GM21360 (cell line): ENCODE data around the gene ZNF709.
"Not testable (repeated sequence)": the region's sequence is repeated elsewhere in the genome, so short reads cannot be mapped to it uniquely, and the experiment has no call there.

ENCODE experiments used
- ATAC-seq: cut with Tn5 transposase; IDR thresholded peaks from one replicate; pipeline ENCODE4 v1.9.1; 2021; ENCODE audit warnings: mild to moderate bottlenecking, moderate library complexity; ENCODE audit not compliant: unreplicated experiment

The ZNF709 gene

DNA sequence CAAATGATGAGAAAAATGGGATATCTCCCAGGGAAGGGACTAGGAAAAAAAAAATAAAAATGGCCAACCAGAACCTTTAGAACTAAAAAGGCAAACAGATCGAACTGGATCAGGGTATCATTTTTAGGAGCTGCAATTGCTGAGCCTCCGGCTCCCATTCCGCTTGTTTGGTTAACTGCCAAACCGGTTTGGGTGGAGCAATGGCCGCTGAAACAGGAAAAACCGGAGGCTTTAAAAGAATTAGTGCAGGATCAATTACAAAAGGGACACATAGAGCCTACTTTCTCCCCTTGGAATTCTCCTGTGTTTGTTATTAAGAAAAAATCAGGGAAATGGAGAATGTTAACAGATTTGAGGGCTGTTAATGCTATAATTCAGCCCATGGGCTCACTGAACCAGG lies 31.1 kb downstream of the ZNF709 start:
- ATAC-seq: no peak

DNA sequence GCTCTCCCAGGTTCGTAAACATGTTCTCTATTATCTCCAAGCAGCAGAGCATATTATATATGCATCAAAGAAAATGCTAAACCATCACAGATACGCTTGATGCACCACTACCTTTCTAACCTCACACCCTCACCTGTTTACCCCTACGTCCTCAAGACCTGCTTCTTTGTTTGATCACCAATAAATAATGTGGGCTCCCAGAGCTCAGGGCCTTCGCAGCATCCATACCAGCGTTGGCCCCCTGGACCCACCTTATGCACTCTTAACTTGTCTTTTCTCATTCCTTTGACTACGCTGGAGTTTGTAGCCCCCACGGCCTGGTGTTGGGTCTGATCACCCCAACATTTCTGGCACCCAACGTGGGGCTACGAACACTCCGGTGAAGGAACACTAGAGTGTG lies 33.8 kb downstream of the ZNF709 start:
- ATAC-seq: no peak

DNA sequence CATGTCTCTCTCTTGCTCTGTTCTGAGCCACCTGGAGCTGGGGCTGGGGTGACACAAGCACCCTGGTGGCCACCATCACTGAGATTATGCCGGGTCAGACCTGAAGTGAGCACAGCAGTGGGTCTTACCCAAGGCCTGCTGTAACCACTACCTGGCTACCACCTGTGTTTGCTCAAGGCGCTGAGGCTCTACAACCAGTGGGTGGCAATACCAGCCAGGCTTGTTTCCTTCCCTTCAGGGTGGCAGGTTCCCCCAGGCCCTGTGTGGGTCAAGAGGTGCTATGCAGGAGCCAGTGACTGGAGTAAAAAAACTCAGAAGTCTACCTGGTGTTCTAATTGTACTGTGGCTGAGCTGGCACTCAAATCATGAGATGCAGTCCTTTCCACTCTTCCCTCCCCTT lies 35.8 kb downstream of the ZNF709 start:
- no peak for ATAC-seq

DNA sequence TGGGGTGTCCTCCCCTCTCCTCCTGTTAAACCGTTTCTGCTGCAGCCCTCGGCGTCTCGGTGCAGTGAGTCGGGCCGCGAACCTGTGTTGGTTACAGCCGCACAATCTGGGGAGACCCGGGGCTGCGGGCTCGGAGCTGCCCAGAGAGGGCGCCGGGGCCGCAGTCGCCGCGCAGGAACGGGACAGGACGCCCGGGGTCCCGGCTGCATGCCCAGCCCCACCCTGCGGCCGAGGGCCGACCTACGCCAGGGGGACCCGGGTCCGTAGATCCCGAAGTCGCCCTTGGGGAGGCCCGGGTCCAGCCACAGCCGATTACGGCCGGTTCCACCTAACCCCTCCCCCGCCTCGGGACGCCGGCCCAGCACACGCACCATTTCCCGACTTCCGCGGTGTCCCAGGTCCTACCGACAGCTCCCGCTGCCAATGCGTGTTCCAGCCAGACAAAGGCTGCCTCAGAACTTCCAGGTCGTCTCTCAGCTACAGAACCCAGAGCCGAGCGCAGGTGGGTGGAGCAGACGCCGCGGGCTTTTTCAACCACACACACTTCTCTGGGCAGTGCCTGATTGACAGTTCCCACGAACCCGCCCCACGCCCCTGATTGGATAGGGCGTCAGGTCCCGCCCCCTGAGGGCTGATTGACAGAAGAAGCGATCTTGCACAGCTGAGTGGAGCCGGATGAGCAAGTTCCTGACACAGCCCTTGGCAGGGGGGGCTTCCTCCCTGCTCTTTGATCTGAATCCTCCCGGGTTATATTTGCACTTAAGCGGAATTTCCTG lies 43.9 kb downstream of the ZNF709 start, which contains the start of gene ZNF443:
Gene ZNF443, minus strand, starts transcription at position 481 of the 776 bp plus-strand sequence. Its CDS starts 107 bp downstream, at position 374.
- ATAC-seq: peak; percentile 96

DNA sequence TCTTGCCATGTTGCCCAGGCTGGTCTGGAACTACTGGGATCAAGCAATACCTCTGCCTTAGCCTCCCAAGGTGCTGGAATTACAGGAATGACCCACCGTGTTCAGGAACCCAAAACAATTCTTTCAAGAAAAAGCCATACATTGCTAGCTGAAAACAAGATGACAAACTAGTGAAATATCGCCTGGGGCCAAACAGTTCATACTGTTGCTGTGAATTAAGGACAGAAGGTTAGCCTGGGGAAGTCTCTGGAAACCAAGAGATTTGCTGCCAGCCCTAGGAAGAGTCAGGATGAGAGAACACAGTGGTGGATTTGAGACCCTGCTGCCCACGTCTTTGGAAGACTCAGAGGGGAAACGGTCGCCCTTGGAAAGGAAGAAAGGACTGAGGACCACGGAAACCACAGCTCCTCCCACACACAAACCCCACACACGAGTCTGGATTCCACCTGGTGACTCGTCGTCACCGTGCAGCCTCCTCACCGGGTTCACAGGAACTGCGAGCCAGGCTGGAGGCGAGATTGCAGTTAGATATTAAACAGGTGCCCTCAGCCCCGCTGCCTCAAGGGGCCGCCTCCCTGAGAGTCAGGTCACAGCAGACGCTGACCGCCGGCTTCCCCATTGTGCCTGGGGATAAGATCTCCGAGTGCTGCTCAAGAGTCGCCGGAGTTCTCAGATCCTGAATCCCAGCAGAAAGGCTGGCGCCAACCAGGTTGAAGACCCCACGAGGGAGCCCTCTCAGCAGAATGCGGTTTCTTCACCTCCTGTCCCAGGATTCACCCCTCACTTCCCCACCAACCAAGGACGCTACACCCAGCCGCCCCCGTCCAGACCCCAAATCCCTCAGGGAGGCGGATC lies 44.7 kb downstream of the ZNF709 start:
- peak; percentile 16 for ATAC-seq

DNA sequence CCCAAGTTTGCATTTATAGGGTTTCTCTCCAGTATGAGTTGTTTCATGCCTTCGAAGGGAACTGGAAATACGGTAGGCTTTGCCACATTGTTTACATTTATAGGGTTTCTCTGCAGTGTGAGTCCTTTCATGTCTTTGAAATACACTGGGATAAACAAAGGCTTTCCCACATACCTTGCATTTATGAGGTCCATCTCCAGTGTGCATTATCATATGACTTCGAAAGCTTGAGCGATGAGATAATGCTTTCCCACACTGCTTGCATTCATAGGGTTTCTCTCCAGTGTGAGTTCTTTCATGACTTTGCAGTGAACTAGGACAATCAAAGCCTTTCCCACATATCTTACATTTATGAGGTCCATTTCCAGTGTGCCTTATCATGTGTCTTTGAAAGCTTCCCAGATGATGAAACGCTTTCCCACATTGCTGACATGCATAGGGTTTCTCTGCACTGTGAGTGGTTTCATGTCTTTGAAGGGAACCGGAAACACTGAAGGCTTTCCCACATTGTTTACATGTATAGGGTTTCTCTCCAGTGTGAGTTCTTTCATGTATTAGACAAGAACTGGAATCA lies 53.8 kb downstream of the ZNF709 start:
- ATAC-seq: not testable (repeated sequence)

DNA sequence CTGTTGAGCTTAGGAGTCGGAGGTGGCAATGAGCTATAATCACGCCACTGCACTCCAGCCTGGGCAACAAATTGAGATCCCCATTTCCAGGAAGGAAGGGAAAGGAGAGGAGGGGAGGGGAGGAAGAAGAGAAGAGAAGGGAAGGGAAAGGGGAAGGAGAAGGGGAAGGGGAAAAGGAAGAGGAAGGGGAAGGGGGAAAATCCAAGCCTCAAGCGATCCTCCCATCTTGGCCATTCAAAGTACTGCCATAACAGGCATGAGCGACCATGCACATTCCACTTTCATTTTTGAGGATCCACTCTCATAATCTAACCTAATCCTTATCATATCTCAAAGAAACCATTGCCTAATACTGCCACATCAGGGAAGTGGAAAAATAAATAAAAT lies 58.7 kb downstream of the ZNF709 start:
- ATAC-seq: no peak

DNA sequence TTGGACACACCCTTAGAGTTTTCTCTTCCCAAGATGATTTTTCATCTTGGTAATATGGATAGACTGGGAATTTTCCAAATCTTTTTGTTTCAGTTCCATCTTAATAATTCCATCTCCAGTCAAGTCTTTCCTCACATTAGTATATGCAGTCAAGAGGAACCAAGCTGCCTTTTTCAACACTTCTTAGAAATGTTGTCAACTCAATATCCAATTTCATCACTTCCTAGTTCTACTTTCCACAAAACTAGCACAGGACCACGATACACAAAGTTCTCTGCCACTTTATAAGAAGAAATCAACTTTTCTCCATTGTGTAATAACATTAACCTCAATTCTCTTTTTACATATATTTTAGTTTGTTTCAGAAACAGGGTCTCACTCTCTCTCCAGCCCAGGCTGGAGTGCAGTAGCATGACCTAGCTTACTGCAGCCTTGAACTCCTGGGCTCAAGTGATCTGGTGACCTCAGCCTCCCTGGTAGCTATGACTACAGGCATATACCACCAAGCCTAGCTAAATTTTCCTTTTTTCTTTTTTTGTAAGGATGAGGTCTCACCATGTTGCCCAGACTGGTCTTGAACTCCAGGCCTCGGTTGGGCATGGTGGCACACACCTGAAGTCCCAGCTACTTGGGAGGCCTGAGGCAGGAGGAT lies 59.3 kb downstream of the ZNF709 start:
- ATAC-seq: no peak

DNA sequence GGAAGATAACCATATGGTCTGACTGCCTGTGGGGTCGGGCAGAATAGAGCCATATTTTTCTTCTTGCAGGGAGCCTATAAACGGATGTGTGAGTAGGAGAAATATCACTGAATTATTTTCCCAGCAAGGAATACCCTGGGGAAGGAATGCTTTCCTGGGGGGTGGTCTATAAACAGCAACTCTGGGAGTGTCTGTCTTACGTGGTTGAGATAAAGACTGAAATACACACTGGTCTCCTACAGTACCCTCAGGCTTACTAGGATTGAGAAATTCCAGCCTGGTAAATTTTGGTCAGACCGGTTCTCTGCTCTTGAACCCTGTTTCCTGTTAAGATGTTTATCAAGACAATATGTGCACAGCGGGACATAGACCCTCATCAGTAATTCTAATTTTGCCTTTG lies 67.3 kb downstream of the ZNF709 start:
- ATAC-seq: not testable (repeated sequence)

DNA sequence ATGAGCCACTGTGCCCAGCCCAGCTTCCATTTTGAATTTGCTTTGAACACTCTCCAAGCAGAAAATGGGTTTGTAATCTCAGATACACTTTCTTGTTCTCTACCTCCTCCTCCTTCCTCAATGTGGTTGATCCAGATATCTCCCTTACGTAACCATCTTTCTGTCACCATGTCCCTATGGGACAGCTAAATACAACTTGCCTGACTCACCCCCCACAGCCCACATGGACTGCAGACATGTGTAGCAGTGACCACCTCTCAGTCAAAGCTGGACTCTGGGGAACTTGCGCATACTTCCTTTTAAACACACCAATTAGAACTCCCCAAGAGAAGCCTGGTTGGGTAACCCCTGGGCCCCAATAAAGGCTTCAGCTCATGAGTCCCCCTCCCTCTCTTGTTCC lies 72.7 kb downstream of the ZNF709 start:
- ATAC-seq: no peak
